HG03135 (cell line): Measurements from ENCODE around the gene RPAP2.
"Not testable (repeated sequence)": the region's sequence is repeated elsewhere in the genome, so short reads cannot be mapped to it uniquely, and the experiment has no call there.

Source experiments
- ATAC-seq: cut with Tn5 transposase; IDR thresholded peaks from one replicate; pipeline ENCODE4 v1.9.1; 2021; ENCODE audit warnings: mild to moderate bottlenecking, moderate library complexity; ENCODE audit not compliant: unreplicated experiment

The RPAP2 gene

GRCh38 chr1:92323473-92324453 lies 24.9 kb downstream of the RPAP2 start:
- no peak for ATAC-seq

DNA sequence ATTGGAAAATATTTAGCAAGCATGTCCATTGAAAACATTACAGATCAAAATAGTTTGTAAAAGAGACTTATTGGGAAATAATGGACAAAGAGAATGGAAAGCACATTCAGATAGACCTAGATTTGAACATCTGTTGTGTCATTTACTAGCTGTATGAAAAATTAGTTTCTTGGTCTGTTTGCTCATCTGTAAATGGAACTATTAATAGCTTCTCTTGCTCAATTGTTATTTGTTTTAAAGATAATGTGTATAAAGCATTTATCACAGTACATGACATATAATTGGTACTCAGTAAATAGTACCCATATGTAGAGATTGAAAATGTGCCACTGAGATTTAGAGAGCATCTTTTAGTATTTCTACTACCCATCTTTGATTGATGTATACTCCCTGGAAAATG lies 25.9 kb downstream of the RPAP2 start:
- ATAC-seq: no peak

DNA sequence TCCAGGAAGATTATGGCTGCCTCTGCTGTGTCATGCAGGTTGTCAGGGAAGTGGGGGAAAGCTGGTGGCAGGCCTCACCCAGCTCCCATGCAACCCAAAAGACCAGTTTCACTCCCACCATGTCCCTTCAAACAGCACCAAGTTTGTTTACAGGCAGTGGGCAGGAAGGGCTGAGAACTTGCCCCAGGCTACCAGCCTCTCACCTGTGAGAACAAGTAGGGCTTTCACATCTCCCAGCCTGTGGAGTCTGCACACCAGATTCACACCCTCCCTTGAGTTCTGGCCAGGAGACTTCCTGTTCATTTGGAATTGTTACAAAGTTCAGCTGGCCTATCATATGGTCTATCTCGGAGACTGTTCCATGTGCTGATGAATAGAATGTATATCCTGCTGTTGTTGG lies 27.8 kb downstream of the RPAP2 start:
- no peak for ATAC-seq

DNA sequence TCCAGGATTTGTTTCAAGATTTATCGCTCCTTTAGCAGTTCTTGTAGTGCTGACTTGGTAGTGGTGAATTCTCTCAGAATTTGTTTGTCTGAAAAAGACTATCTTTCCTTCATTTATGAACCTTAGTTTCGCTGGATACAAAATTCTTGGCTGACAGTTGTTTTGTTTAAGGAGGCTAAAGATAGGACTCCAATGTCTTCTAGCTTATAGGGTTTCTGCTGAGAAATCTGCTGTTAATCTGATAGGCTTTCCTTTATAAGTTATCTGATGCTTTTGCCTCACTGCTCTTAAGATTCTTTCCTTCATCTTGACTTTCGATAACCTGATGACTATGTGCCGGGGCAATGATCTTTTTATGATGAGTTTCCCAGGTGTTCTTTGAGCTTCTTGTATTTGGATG lies 28.9 kb downstream of the RPAP2 start:
- no peak for ATAC-seq

- ATAC-seq: no peak
Observed at GRCh38 chr1:92329347-92330129, 30.7 kb downstream of the RPAP2 start.

DNA sequence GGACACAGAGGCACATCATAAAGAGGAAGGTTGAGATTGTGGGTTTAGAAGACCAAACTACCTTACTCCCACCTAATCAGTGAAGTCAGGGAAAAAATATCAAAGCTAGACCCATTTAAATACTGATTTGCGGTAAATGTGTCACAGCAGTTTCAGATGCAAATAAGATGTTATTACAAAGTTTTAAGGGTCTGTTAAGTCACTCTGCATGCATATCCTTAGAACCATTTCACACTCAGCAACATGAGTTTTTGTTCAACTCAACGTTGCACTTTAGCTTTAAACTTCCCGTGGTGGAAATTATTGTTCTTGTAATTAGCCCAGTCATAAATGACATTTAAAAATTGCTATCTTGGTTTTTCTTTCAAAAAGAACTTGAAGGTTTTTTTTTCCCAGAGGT lies 34.8 kb downstream of the RPAP2 start:
- ATAC-seq: no peak

GRCh38 chr1:92340154-92340553 lies 41.3 kb downstream of the RPAP2 start:
- ATAC-seq: no peak

- ATAC-seq: no peak
Observed at GRCh38 chr1:92342401-92342800, 43.5 kb downstream of the RPAP2 start.

DNA sequence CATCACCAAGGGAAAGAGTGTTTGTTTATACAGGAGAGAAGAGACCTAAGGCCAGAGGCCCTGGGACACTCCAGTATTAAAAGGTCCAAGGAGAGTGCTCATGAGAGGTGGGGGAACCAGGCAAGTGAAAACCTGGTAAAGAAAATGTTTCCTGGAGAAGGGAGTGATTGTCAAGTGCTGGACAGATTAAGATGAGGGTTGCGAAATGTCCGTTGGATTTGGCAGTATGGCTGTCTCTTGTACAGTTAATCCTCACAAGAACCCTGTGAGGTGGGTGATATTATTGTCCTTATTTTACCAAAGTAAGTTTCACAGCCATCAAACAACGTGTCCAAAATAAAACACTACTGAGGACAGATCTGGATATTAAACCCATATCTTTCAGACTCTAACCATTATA lies 44.2 kb downstream of the RPAP2 start:
- no peak for ATAC-seq

DNA sequence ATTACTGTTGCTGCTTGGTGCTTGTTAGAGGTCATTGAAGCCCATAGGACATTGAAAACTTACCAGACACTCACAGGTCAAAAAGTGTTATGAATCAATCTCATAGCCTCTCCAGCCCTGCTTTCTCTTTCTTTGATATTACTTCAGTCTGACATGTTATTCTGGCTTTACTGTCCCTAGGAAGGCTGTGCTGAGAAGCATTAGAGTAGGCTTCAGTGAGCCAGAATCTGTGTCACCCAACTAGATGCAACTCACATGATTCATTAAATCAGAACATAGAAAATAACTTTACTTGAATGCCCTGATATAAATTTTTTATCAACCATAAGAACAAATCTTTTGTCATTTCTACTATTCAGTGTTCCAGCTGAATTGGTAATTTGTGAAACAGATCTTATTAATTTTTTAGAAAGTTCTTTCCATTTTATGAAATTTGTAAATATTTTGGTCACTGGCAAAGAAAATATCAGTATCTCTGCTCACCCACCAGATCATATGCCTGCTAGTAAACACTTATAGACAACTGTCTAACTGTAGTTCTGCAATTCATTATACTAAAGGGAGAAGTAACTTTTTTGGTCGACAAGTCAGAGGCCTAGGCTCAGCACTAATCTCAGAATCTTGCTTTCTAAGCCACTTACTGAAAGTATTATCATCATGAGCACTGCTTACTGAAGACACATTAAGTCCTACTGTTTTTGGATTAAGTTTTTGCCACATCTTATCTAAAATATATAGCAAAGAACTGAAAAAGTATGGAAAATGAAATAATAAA lies 48.2 kb downstream of the RPAP2 start:
- ATAC-seq: no peak

DNA sequence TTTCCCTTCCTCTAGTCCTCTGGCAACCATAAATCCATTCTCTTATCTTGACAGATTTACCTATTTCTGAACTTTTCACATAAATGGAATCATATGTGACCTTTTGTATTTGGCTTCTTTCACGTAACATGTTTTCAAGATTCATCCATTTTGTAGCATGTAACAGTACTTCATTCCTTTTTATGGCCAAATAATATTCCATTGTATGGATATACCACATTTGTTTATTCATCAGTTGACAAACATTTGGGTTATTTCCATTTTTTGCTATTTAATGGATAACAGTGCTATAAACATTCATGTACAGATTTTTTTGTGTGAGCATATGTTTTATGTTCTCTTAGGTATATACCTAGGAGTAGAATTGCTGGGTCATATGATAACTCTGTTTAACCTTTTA lies 54.0 kb downstream of the RPAP2 start:
- ATAC-seq: no peak

DNA sequence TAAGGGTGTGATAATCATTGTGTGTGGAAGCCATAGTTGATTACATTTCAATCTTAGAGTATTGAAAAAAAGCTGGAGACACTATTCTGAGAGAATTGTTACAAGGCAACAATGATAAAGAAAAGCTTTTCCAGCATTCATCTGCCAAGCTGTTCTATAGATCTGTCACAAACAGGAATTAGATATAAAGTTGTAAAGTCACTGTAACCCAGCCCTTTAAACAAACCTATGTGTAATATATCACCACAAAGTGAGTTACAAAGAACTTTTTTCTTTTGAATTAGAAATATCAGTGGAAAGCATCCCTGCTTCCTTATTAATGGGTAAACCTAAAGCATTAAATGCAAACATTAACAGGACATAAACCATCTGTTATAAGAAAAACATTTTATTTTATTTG lies 55.4 kb downstream of the RPAP2 start:
- no peak for ATAC-seq

GRCh38 chr1:92356956-92357355 lies 58.1 kb downstream of the RPAP2 start:
- no peak for ATAC-seq

GRCh38 chr1:92359382-92359781 lies 60.5 kb downstream of the RPAP2 start:
- ATAC-seq: not testable (repeated sequence)

DNA sequence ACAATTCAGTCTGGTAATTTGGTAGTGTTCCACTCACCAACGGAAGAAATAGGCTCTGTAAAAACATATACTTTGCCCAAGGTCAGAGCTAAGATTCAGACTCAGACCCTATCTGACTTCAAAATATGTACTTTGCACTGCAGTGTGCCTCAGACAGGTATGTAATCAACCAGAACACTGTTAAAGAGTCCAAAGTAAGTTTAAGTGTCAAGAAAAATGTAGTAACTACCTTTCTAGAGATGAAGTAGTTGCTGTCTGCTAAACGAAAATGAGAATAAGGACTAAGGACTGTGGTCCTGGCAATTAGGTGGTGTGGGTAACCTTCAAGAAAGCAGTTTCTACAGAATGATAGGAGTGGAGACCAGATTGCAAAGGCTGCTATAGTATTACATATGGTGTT lies 61.1 kb downstream of the RPAP2 start:
- ATAC-seq: no peak

DNA sequence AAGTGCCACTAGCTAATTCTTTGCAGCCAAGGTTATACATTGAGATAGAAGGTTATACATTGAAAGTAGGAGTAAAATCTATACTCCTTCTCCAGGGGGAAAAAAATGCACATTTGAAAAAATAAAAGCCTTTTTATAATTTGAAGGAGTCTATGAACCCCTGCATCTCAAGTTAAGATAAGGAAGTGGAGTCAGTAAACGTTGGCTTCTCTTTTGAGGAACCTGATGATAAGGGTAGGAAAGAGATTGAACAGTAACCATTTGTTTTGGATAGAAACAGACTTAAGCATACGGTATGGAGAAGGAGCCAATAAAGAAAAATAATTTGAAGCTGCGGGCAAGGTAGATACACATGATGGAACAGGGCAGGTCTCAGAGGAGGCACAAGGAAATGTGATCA lies 64.1 kb downstream of the RPAP2 start:
- ATAC-seq: no peak

DNA sequence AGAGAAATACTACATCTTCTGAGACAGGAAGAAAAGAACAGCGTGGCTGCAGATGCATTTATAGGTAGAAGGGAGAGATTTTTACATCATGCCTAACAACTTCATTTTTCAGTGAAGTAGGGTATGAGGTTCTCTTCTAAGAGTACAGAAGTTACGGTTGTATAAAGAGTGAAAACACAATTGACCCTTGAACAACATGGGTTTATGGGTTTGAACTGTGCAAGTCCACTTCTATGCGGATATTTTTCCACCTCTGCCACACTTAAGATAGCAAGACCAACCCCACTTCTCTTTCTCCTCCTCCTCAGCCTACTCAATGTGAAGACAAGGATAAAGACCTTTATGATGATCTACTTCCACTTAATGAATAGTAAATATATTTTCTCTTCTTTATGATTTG lies 64.5 kb downstream of the RPAP2 start:
- no peak for ATAC-seq

GRCh38 chr1:92365378-92366039 lies 66.7 kb downstream of the RPAP2 start:
- ATAC-seq: no peak

- ATAC-seq: no peak
Observed at GRCh38 chr1:92366040-92366395, 67.2 kb downstream of the RPAP2 start.

- ATAC-seq: no peak
Observed at GRCh38 chr1:92367496-92367895, 68.6 kb downstream of the RPAP2 start.

- ATAC-seq: no peak
Observed at GRCh38 chr1:92372164-92372563, 73.3 kb downstream of the RPAP2 start.
